Keratinocyte (primary cell): Measurements from ENCODE around the gene CTCF.

ENCODE experiments used
- CTCF ChIP-seq, 3 experiments: IDR thresholded peaks in 1 of 3; conservative IDR thresholded peaks in 1 of 3; optimal IDR thresholded peaks in 1 of 3; 2 replicates in 2 of 3; 3 replicates in 1 of 3; pipeline versions ENCODE3 to v1.5.1; 2011; ENCODE audit warnings: low read length in 3 of 3, mild to moderate bottlenecking in 3 of 3, moderate library complexity in 2 of 3, control low read depth in 1 of 3, inconsistent platforms in 1 of 3; ENCODE audit not compliant: insufficient read depth in 2 of 3; ENCODE audit errors: extremely low read depth in 1 of 3
- EZH2 ChIP-seq: IDR thresholded peaks from one replicate; pipeline ENCODE4 v1.6.1; 2012; ENCODE audit warnings: inconsistent platforms, mild to moderate bottlenecking, low read length, moderate library complexity

- TF ChIP-seq CTCF (optimal IDR thresholded peaks at IDR 0.05 in 1 of 3, IDR thresholded peaks at IDR 0.05 in 1 of 3, conservative IDR thresholded peaks at IDR 0.05 in 1 of 3; ENCODE audit: extremely low read depth in 1 of 3, insufficient read depth in 2 of 3, low read length in 3 of 3): no peak
- no peak for TF ChIP-seq EZH2
These were observed 19.9 kb upstream of the CTCF start for GRCh38 chr16:67542464-67542863.
